ENCODE results near the gene HS2ST1. TPM values are rescaled to one million over a fixed set of nuclear protein-coding genes. Genes with fewer than 3 reads are reported as not detected.
A peak's percentile ranks its signal among the peaks of the same experiment; 100 is the strongest.

The HS2ST1 gene
- total and polyA plus RNA-seq, 4 donors: 4.1 to 45.3 (median 16.3) TPM

DNA sequence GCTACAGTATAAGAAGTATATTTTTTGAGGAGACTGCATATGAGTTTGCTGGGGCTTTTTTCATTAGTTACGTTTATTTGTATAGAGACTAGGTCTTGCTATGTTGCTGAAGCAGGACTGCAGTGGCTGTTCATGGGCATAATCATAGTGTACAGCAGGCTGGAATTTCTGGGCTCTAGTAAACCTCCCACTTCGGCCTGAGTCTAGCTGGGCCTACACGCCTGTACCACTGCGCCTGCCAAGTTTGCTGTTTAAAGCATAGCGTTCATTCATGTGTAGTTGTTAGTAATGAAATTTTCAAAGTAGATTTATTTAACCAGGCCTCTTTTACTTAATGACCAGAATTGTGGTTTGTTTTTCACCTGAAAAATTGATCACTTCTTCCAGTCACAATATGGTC lies 33.8 kb downstream of the HS2ST1 start:
- DNase-seq: peak; percentile 71 to 90 (median 80)
- Histone ChIP-seq H3K9me3 (ENCODE audit: control insufficient read depth in 4 of 4, insufficient read depth in 3 of 4, low read length in 3 of 4) (no peaks in the 10 kb centered on the region), H3K4me1 (ENCODE audit: control insufficient read depth in 5 of 5, insufficient read depth in 5 of 5, low read length in 5 of 5) (peaks cover 0 to 44% (median 15%) of the 10 kb centered on the region in 5 donors), H3K27ac (ENCODE audit: low read depth in 1 of 2, low read length in 1 of 2) (no peak overlapping the region), H3K4me3 (no peak overlapping the region), H3K27me3 (ENCODE audit: control insufficient read depth in 3 of 3, insufficient read depth in 3 of 3, low read length in 2 of 3) (no peaks in the 10 kb centered on the region), H3K36me3 (ENCODE audit: control insufficient read depth in 4 of 4, insufficient read depth in 4 of 4, low read length in 4 of 4) (no peaks in the 10 kb centered on the region), H3K9ac (ENCODE audit: insufficient read depth in 1 of 2, low read length in 2 of 2) (no peak overlapping the region)
- 79 to 82% methylated on average over 5 of the region's 5 CpGs for WGBS, 2 donors
- no peak for ATAC-seq (ENCODE audit: insufficient read depth, low FRiP score)
- TF ChIP-seq, protein P1, sequence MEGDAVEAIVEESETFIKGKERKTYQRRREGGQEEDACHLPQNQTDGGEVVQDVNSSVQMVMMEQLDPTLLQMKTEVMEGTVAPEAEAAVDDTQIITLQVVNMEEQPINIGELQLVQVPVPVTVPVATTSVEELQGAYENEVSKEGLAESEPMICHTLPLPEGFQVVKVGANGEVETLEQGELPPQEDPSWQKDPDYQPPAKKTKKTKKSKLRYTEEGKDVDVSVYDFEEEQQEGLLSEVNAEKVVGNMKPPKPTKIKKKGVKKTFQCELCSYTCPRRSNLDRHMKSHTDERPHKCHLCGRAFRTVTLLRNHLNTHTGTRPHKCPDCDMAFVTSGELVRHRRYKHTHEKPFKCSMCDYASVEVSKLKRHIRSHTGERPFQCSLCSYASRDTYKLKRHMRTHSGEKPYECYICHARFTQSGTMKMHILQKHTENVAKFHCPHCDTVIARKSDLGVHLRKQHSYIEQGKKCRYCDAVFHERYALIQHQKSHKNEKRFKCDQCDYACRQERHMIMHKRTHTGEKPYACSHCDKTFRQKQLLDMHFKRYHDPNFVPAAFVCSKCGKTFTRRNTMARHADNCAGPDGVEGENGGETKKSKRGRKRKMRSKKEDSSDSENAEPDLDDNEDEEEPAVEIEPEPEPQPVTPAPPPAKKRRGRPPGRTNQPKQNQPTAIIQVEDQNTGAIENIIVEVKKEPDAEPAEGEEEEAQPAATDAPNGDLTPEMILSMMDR (IDR thresholded peaks at IDR 0.05; ENCODE audit: control extremely low read depth, extremely low read depth): no peak

DNA sequence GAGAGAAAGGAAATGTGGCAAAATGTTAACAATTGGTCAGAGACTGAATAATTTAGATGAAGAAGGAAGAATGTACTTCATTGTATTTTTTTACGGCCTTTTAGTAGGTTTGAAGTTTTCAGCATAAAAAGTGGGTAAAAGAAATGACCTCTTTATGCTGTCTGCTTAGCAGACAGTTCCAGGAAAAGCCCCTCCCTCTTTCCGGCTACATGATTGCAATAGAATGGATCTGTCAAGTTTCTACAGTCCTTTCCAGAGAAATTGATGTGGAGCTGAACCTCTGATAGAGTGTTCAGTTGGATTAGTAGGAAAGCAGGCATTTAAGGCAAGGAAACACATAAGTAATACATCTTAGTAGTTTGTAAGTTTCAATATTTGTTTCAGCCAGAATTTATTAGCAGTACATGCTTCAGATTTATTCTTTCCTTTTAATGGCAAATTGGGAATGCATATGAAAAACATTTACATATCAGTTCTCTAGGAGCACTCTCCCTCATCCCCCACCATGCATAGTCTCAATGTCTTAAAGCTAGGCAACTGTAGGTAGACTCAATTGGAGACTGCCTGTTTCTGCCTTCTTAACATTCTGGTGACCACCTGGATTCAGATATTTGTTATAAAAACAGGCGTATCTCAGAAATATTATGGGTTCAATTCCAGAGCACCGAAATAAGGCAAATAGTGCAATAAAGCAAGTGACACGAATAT lies 36.4 kb downstream of the HS2ST1 start:
- TF ChIP-seq, protein P1 (IDR thresholded peaks at IDR 0.05; ENCODE audit: control extremely low read depth, extremely low read depth): no peak
- Histone ChIP-seq H3K9ac (ENCODE audit: insufficient read depth in 1 of 2, low read length in 2 of 2) (peak overlapping the region in 1 of 2 donors; percentile 34), H3K27me3 (ENCODE audit: control insufficient read depth in 3 of 3, insufficient read depth in 3 of 3, low read length in 2 of 3) (no peaks in the 10 kb centered on the region), H3K36me3 (ENCODE audit: control insufficient read depth in 4 of 4, insufficient read depth in 4 of 4, low read length in 4 of 4) (no peaks in the 10 kb centered on the region), H3K4me1 (ENCODE audit: control insufficient read depth in 5 of 5, insufficient read depth in 5 of 5, low read length in 5 of 5) (peaks cover 1 to 44% (median 15%) of the 10 kb centered on the region in 5 donors), H3K9me3 (ENCODE audit: control insufficient read depth in 4 of 4, insufficient read depth in 3 of 4, low read length in 3 of 4) (no peaks in the 10 kb centered on the region), H3K4me3 (no peak overlapping the region), H3K27ac (ENCODE audit: low read depth in 1 of 2, low read length in 1 of 2) (no peak overlapping the region)
- 84% methylated on average over 5 of the region's 5 CpGs for WGBS, 2 donors
- ATAC-seq (ENCODE audit: insufficient read depth, low FRiP score): no peak
- DNase-seq: peak in 2 of 3 donors; percentile 45 to 60

DNA sequence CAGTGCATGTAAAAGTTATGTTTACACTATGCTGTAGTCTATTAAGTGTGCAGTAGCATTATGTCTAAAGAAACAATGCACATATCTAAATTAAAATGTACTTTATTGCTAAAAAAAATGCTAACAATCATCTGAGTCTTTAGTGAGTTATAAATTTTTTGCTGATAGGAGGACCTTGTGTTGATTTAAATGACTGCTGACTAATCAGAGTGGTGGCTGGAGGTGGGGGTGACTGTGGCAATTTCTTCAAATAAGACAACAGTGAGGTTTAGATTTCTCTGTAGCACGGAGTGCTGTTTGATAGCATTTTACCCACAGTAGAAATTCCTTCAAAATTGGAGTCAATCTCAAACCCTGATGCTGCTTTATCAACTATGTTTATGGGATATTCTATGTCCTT lies 37.0 kb downstream of the HS2ST1 start:
- WGBS, 2 donors: 93 to 95% methylated on average over 1 of the region's 1 CpG
- ATAC-seq (ENCODE audit: insufficient read depth, low FRiP score): no peak
- no peaks in the 10 kb centered on the region for H3K9me3 ChIP-seq (ENCODE audit: control insufficient read depth in 4 of 4, insufficient read depth in 3 of 4, low read length in 3 of 4)

More for the DNA sequence above, 37.0 kb downstream of the HS2ST1 start:
- no peaks in the 10 kb centered on the region for H3K27me3 ChIP-seq (ENCODE audit: control insufficient read depth in 3 of 3, insufficient read depth in 3 of 3, low read length in 2 of 3)
- H3K9ac ChIP-seq (ENCODE audit: insufficient read depth in 1 of 2, low read length in 2 of 2): no peak overlapping the region
- no peak for DNase-seq
- no peak overlapping the region for H3K27ac ChIP-seq (ENCODE audit: low read depth in 1 of 2, low read length in 1 of 2)
- no peaks in the 10 kb centered on the region for H3K36me3 ChIP-seq (ENCODE audit: control insufficient read depth in 4 of 4, insufficient read depth in 4 of 4, low read length in 4 of 4)
- TF ChIP-seq, protein P1 (IDR thresholded peaks at IDR 0.05; ENCODE audit: control extremely low read depth, extremely low read depth): no peak
- peaks cover 1 to 44% (median 15%) of the 10 kb centered on the region in 5 donors for H3K4me1 ChIP-seq (ENCODE audit: control insufficient read depth in 5 of 5, insufficient read depth in 5 of 5, low read length in 5 of 5)
- H3K4me3 ChIP-seq: no peak overlapping the region

Measured in lung (tissue), 12 donors.